Mesendoderm (in vitro differentiated cells): Measurements from ENCODE around the gene LAMB3.

ENCODE experiments used
- DNase-seq: peaks from one replicate; pipeline ENCODE4 v3.0.0; 2013
- H2AK5ac ChIP-seq: 2 replicates; pipeline ENCODE4 v1.6.1; 2013; ENCODE audit warnings: low read length, inconsistent platforms
- H2BK120ac ChIP-seq: 2 replicates; pipeline ENCODE4 v1.6.1; 2013; ENCODE audit warnings: low read depth, mild to moderate bottlenecking, low read length, moderate library complexity, mixed read lengths
- H2BK15ac ChIP-seq: replicated peaks from 2 replicates; pipeline ENCODE4 v1.6.1; 2013; ENCODE audit warnings: low read depth, mild to moderate bottlenecking, moderate library complexity
- H2BK5ac ChIP-seq: 2 replicates; pipeline ENCODE4 v1.6.1; 2013; ENCODE audit warnings: low read length, inconsistent platforms
- H3K18ac ChIP-seq: 2 replicates; pipeline ENCODE4 v1.6.1; 2013; ENCODE audit warnings: mild to moderate bottlenecking, low read length, mixed read lengths
- H3K23ac ChIP-seq: one replicate; pipeline ENCODE4 v1.6.1; 2013; ENCODE audit warnings: low read length
- H3K27ac ChIP-seq: 2 replicates; pipeline ENCODE4 v1.5.1; 2013; ENCODE audit warnings: low read depth, mild to moderate bottlenecking, inconsistent platforms, low read length, moderate library complexity
- H3K27me3 ChIP-seq: 2 replicates; pipeline ENCODE4 v1.6.1; 2013; ENCODE audit warnings: low read length, control low read depth, mild to moderate bottlenecking, inconsistent platforms; ENCODE audit not compliant: insufficient read depth, poor library complexity
- H3K36me3 ChIP-seq: 2 replicates; pipeline ENCODE4 v1.6.1; 2013; ENCODE audit warnings: low read length, inconsistent platforms; ENCODE audit not compliant: control insufficient read depth, insufficient read depth
- H3K4ac ChIP-seq: one replicate; pipeline ENCODE4 v1.6.1; 2013; ENCODE audit warnings: low read depth, mild to moderate bottlenecking, low read length, moderate library complexity
- H3K4me1 ChIP-seq: 2 replicates; pipeline ENCODE4 v1.6.1; 2013; ENCODE audit warnings: low read depth, low read length, inconsistent platforms; ENCODE audit not compliant: control insufficient read depth
- H3K4me2 ChIP-seq: 2 replicates; pipeline ENCODE4 v1.6.1; 2013; ENCODE audit warnings: low read length
- H3K4me3 ChIP-seq: 2 replicates; pipeline ENCODE4 v1.5.1; 2013; ENCODE audit warnings: mild to moderate bottlenecking, low read length
- H3K56ac ChIP-seq: one replicate; pipeline ENCODE4 v1.6.1; 2013; ENCODE audit warnings: low read length
- H3K79me1 ChIP-seq: 2 replicates; pipeline ENCODE4 v1.6.1; 2013; ENCODE audit warnings: low read length, inconsistent platforms
- H3K79me2 ChIP-seq: 2 replicates; pipeline ENCODE4 v1.6.1; 2013; ENCODE audit warnings: mild to moderate bottlenecking, low read length; ENCODE audit not compliant: control insufficient read depth, insufficient read depth
- H3K9ac ChIP-seq: 2 replicates; pipeline ENCODE4 v1.6.1; 2013; ENCODE audit warnings: low read length, inconsistent platforms
- H4K5ac ChIP-seq: one replicate; pipeline ENCODE4 v1.6.1; 2013; ENCODE audit warnings: low read length
- H4K8ac ChIP-seq: one replicate; pipeline ENCODE4 v1.6.1; 2013; ENCODE audit warnings: low read depth, mild to moderate bottlenecking, control low read depth, low read length, moderate library complexity
- WGBS: extraction: QIAGEN DNeasy Blood & Tissue Kit; methylation state at CpG from one replicate; pipeline ENCODE4 v1.1.7; 2013; ENCODE audit warnings: low lambda C conversion rate, missing lambda C conversion rate; ENCODE audit not compliant: insufficient coverage; ENCODE audit errors: extremely low coverage; 5-methylcytosine and 5-hydroxymethylcytosine counted together

Gene LAMB3

GRCh38 chr1:209618756-209619420 lies 33.3 kb downstream of the LAMB3 start:
- Histone ChIP-seq H3K4ac (no peak overlapping the region), H3K36me3 (no peaks in the 10 kb centered on the region), H3K79me2 (no peaks in the 10 kb centered on the region), H2AK5ac (no peak overlapping the region), H3K23ac (no peak overlapping the region), H3K4me2 (no peak overlapping the region), H3K9ac (no peak overlapping the region), H3K4me3 (no peak overlapping the region), H4K5ac (no peak overlapping the region), H3K56ac (no peak overlapping the region), H3K4me1 (no peaks in the 10 kb centered on the region), H2BK5ac (no peak overlapping the region), H2BK15ac (no peak overlapping the region), H4K8ac (no peak overlapping the region), H3K18ac (no peak overlapping the region), H3K27ac (no peak overlapping the region), H3K27me3 (no peaks in the 10 kb centered on the region), H2BK120ac (no peak overlapping the region), H3K79me1 (no peaks in the 10 kb centered on the region)
- no CpG with 5 or more reads among the region's 6 CpGs for WGBS
- no peak for DNase-seq

DNA sequence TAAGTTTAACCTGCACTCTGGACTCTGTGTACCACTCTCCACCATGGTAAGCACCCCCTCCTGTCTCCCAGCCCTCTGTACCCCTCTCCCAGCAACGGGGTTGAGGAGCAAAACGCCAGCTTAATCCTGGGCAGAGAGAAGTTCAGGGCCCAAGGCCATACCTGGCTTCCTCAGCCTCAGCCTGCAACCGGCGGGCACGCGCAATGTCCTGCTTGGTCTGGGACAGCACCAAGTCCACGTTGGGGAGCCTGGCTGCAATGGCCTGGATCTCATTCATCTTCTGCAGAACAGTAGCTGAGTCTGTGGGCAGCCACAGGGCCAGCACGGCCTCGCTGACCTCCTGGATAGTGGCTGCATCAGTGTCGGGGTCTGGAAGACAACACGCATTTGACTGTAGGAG lies 33.9 kb downstream of the LAMB3 start:
- Histone ChIP-seq H3K4me3 (no peak overlapping the region), H3K27me3 (no peaks in the 10 kb centered on the region), H4K8ac (no peak overlapping the region), H3K27ac (no peak overlapping the region), H3K79me1 (no peaks in the 10 kb centered on the region), H2BK5ac (no peak overlapping the region), H3K36me3 (no peaks in the 10 kb centered on the region), H3K23ac (no peak overlapping the region), H3K9ac (no peak overlapping the region), H3K4ac (no peak overlapping the region), H3K4me2 (no peak overlapping the region), H3K4me1 (no peaks in the 10 kb centered on the region), H3K56ac (no peak overlapping the region), H2BK120ac (no peak overlapping the region), H2BK15ac (no peak overlapping the region), H4K5ac (no peak overlapping the region), H3K79me2 (no peaks in the 10 kb centered on the region), H2AK5ac (no peak overlapping the region), H3K18ac (no peak overlapping the region)
- WGBS = no CpG with 5 or more reads among the region's 11 CpGs
- no peak for DNase-seq

DNA sequence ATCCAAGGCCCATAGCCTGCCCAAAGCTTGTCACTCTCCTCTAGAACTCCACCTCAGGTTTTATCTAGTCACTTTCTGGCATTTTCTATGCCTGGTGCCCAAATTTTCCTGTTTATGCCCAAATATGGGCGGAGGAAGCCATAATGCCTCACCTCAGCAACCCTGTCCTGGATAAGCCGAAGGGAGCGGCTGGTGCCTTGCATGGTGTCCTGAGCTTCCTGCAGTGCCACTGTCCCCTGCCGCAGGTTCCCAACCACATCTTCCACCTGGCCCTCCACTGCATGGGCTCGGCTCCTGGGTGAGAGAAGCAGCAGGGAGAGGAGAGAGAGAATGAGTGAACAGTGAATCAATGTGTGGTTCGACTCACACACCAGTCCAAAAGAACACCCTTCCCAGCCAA lies 34.5 kb downstream of the LAMB3 start:
- Histone ChIP-seq H3K23ac (no peak overlapping the region), H3K36me3 (no peaks in the 10 kb centered on the region), H3K79me1 (no peaks in the 10 kb centered on the region), H2AK5ac (no peak overlapping the region), H2BK5ac (no peak overlapping the region), H4K8ac (no peak overlapping the region), H4K5ac (no peak overlapping the region), H3K9ac (no peak overlapping the region), H2BK120ac (no peak overlapping the region), H3K27me3 (no peaks in the 10 kb centered on the region), H3K4ac (no peak overlapping the region), H3K56ac (no peak overlapping the region), H3K27ac (no peak overlapping the region), H2BK15ac (no peak overlapping the region), H3K4me2 (no peak overlapping the region), H3K79me2 (no peaks in the 10 kb centered on the region), H3K4me1 (no peaks in the 10 kb centered on the region), H3K4me3 (no peak overlapping the region), H3K18ac (no peak overlapping the region)
- no peak for DNase-seq
- WGBS = no CpG with 5 or more reads among the region's 6 CpGs

GRCh38 chr1:209617047-209617673 lies 35.1 kb downstream of the LAMB3 start:
- Histone ChIP-seq H3K4me3 (no peak overlapping the region), H2BK120ac (no peak overlapping the region), H3K27ac (no peak overlapping the region), H4K8ac (no peak overlapping the region), H3K36me3 (no peaks in the 10 kb centered on the region), H3K56ac (no peak overlapping the region), H3K4me2 (no peak overlapping the region), H3K27me3 (no peaks in the 10 kb centered on the region), H4K5ac (no peak overlapping the region), H3K18ac (no peak overlapping the region), H2AK5ac (no peak overlapping the region), H2BK5ac (no peak overlapping the region), H3K9ac (no peak overlapping the region), H3K79me1 (no peaks in the 10 kb centered on the region), H3K4ac (no peak overlapping the region), H3K4me1 (no peaks in the 10 kb centered on the region), H2BK15ac (no peak overlapping the region), H3K23ac (no peak overlapping the region), H3K79me2 (no peaks in the 10 kb centered on the region)
- DNase-seq = no peak
- no CpG with 5 or more reads among the region's 10 CpGs for WGBS

DNA sequence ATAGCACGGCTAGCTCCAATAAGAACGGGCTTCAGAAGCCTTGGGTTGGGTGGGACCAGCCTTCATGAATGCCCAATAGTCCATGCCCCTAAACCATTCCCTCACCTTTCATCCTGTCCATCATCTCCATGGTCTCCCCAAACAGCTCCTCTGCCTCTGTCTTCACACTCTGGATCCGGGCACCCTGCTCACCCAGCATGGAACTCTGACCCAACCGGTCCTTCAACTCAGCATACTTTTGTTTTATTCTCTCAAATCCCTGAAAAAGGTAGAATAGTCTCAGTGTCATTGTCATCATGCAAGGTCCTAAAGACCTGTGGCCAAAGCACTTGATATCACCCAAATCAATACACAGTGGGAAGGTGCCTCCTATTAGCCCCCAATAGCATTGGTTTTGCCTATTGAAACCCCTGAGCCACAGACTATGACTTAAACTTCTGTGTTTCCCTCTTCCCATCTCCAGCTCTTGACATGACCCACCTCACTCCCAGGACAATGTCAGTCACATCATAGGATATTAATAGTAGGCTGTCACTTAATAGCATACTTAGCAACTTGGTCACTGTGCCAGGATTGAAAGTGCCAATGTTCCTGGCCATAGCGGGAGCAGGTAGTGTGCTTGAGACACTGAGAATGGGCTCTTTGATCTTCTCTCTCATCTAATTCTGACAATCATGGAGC lies 35.7 kb downstream of the LAMB3 start:
- Histone ChIP-seq H4K8ac (no peak overlapping the region), H2BK5ac (no peak overlapping the region), H3K4me1 (no peaks in the 10 kb centered on the region), H2AK5ac (no peak overlapping the region), H2BK15ac (no peak overlapping the region), H3K27me3 (no peaks in the 10 kb centered on the region), H2BK120ac (no peak overlapping the region), H3K23ac (no peak overlapping the region), H3K4me2 (no peak overlapping the region), H3K4me3 (no peak overlapping the region), H3K79me1 (no peaks in the 10 kb centered on the region), H3K56ac (no peak overlapping the region), H4K5ac (no peak overlapping the region), H3K9ac (no peak overlapping the region), H3K79me2 (no peaks in the 10 kb centered on the region), H3K27ac (no peak overlapping the region), H3K36me3 (no peaks in the 10 kb centered on the region), H3K18ac (no peak overlapping the region), H3K4ac (no peak overlapping the region)
- DNase-seq = no peak
- WGBS = no CpG with 5 or more reads among the region's 5 CpGs
